ENCODE results near the gene BCKDK.
"Not testable (repeated sequence)": the region's sequence is repeated elsewhere in the genome, so short reads cannot be mapped to it uniquely, and the experiment has no call there.

The BCKDK gene

DNA sequence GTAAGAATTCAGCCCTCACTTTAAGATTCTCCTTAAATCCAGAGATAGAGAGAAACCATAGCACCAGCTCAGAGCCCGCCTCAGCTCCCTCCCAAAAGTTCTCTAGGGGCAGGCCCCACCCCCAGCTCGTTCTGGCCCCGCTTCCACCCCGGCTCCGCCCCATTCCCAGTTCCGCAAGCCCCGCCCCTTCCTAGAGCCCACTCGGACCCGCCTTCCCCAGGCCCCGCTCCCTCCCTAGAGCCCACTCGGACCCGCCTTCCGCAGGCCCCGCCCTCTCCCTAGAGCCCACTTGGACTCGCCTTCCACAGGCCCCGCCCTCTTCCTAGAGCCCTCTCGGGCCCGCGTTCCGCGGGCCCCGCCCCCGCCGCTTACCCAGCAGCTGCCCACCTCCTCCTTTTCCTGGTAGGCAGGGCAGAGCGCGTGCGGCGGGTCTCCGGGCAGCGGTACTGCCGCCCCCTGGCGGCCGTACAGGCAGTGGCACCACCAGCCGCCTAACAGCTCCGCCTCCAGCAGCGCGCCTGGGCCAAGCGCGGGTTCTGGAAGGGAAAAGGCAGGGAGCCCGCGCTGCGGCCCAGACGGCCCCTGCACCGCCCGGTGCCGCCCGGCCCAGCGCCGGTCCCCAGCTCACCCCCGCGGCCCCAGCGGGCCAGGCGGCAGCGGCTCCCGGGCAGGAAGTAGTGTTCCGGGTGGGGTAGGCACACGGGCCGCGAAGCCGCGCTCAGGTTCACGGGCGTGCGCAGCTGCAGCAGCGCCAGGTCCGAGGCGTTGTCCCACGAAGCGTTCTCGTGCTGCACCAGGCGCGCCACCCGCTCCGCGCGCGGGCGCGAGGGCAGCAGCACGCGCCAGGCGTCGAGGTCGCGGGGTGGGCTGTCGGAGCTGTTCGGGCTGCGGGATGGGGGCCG, 34.2 kb downstream of the BCKDK start:
- peak; percentile 77 for DNase-seq (ENCODE audit: low read depth)

DNA sequence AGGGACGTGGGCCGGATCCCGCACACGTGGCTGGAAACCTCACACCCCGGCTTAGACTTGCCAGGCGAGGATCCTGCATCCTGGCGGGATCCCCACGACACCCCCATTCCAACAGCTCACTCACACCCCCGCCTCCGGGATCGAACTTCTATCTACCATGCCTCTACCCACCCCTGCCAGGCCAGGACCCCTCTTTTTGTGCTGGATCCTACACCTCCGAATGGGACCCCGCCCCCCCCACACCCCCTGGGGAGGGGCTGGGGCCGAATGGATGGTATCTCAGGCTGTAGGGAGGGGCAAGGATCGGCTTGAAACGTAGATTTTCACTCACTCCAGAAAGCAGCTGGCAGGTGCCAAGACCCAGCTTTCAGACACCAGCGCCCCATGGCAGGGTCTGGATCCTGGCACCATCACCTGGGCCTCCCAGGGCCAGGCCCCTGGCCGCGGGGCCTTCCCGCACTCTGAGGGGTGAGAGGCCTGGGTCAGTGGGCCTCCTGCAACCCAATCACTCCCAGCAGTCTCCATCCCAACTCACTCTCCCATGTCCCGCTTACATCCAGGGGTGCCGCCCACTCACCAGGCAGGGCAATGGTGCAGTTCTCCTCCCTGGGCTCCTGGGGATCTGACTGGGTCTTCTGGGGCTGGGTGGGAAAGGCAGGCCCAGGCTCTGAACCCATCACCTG, 35.0 kb downstream of the BCKDK start:
- DNase-seq (ENCODE audit: low read depth): no peak

DNA sequence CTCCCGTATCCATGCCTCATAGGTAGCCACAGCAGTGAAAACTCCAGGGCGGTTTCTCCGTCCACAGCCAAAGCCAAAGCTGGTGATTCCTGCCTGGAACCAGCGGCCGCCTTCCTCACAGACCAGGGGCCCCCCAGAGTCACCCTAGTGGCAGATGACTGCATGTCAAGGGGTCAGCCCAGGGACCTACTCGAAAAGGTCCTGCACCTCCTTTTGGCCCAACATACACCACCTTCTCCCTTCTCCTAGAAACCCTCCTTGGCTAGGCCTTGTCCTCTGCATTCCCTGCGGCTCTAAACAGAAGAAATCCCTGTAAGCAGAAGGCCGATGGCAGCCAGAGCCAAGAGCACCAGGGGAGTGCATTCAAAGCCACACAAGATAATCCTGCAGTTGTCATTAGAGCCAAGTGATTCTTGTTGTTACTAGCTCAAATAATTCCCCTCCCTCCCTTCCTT, 35.5 kb downstream of the BCKDK start:
- DNase-seq (ENCODE audit: low read depth): no peak

DNA sequence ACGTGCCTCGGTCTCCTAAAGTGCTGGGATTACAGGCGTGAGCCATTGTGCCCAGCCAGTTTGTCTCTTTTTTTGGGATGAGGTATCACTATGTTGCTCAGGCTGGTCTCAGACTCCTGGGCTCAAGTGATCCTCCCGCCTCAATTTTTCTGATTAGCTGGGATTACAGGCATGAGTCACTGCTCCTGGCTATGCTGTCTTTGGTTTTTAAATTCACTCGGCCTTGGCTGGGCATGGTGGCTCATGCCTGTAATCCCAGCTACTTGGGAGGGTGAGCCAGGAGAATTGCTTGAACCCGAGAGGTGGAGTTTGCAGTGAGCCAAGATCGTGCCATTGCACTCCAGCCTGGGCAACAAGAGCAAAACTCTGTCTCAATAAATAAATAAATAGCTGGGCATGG, 36.2 kb downstream of the BCKDK start:
- DNase-seq (ENCODE audit: low read depth): not testable (repeated sequence)

DNA sequence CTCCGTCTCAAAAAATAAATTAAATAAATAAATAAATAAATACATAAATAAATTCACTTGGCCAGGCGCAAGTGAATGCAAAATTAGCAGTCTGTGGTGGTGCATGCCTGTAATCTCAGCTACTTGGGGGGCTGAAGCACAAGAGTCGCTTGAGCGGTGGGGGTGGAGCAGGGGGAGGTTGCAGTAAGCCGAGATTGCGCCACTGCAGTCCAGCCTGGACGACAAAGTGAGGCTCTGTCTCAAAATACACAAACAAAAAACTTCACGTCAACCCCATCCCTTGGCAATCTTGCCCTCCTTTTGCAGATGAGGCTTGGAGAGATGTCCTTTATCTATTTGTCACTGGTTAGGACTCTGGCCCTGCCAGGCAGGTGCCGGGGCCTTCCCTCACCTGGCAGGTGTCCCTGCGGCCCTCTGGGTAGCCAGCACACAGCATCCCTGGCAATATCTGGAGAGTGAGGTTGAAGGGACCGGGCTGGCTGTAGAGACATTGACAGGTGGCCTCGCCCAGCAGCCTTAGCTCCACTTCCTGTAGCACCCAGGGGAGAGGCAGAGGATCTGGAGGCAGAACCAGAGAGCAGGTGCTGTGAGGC, 37.3 kb downstream of the BCKDK start:
- DNase-seq (ENCODE audit: low read depth): no peak

DNA sequence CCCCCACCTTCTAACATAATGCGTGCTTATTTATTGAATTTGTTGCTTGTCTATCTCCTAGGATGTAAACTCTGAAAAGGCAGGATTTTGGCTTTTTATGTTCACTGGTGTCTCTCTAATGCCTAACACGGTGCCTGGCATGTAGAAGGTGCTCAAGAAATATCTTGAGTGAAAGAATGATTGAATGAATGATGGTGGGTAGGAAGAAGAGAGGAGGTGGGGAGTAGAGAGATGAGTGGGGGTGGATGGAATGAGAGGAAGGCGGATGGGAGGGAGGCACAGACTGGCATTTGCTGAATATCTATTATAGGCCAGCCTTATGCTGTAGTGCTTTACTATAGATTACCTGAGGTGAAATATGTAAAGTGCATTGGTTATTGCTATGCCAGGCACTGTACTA, 39.4 kb downstream of the BCKDK start:
- no peak for DNase-seq (ENCODE audit: low read depth)

DNA sequence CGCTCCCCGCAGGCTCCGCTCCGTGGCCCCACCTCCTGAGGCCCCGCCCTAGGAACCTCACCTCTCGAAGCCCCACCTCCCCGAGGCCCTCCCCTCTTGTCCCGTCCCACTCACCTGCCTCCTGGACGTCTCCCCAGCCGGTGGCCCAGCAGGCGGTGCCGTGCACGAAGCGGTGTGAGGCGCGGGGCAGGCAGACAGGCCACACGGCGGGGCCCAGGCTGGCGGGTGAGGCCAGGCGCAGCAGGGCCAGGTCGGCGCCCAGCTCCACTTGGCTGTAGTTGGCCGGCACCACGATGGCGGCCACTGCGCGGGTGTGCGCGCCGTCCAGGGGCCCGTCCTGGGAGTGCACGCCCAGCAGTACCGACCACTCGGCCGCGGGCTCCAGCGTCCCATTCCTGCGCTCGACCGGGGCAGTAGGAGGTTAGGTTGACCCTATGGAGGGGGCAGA, 40.1 kb downstream of the BCKDK start:
- DNase-seq (ENCODE audit: low read depth): no peak

DNA sequence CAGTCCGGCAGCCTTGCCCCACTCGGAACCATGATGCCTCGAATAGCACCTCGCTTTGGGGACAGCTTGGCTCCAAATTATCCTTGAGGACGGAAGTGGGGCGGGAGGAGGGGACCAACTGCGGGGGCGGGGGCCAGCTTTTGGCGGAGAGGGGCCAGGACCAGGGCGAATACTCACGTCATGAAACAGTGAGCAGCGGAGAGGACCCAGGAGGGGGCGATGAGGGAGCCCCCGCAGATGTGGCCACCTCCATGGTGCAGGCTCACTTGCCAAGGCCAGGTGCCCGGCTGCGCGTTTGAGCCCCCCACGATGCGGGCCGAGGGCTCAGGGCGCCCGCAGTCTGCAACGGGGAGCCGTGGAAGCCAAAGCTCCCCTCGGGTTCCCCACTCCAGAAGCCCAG, 40.7 kb downstream of the BCKDK start:
- no peak for DNase-seq (ENCODE audit: low read depth)

DNA sequence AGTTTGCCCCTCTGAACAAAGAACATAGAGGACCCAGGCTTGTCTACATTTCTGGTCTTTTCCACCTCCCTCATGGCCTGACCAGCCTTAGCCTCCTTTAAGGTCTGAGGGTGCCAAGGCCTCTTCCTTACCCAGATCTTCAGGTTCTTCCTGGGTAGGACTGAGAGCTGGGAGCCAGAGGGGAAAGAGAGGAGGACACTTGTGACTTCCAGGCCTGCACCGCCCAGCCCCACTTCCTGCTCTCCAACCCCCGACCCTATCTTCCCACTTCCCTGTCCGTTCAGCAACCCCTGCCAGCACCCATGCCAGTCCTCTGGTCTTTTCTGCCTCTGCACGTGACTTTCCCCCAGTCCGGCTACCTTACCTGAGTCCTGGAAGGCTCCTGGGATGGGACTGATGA, 41.1 kb downstream of the BCKDK start:
- no peak for DNase-seq (ENCODE audit: low read depth)

DNA sequence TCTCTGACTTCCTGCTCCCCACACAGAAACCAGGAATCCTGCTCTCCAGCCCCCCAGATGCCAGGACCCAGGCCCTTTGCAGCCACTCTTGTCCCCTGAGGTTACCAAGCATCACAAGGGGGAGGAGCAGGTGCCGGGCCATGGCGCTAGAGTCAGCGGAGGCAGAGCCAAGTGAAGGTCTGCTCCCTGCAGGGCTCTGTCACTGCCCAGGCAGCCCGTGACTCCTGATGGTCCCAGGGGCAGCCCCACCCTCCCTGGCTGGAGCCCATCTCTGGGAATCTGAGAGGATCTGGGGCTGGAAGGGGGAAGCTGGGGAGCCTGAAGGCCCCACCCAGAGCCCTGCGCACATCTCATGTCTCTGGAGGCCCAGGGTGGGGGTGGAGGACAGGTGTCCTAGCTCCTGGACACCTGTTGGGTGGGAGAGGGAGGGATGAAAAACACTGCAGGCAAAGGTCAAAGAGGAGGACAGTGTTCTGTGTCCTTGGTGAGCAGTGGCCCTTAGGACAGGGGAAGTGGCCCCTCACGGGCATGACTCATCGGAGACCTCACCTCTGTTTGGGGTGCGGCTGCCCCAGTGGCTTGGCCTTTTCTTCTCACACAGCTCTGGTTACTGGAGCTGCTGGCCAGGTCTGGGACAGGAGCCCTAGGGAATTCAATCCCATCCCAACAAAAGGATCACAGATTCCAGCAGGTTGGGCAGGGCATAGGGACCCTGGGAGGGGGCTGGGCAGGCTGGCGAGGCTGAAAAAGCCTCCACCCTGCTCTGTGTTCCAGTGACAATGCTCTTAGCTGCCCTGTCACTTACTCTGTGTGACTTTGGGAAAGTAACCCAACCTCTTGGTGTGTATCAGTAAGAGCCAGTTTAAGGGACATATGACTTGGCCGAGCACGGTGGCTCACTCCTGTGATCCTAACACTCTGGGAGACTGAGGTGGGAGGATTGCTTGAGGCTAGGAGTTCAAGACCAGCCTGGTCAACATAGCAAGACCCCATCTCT, 42.0 kb downstream of the BCKDK start, which contains the start of gene PRSS36:
PRSS36 (minus strand) TSS at position 173 of the 997 bp plus-strand sequence; CDS start at position 142, 31 bp downstream.
- DNase-seq (ENCODE audit: low read depth): no peak

DNA sequence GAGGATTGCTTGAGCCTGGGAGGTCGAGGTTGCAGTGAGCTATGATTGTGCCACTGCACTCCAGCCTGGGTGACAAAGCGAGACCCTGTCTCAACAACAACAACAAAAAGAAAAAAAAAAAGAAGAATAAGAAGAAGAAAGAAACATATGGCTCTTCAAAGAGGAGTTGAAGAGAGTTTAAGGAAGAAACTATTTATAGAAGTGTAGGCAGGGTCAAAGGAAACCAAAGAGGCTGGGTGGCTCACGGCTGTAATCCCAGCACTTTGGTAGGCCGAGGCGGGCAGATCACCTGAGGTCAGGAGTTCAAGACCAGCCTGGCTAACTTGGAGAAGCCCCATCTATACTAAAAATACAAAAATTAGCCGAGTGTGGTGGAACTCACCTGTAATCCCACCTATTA, 42.8 kb downstream of the BCKDK start:
- not testable (repeated sequence) for DNase-seq (ENCODE audit: low read depth)

DNA sequence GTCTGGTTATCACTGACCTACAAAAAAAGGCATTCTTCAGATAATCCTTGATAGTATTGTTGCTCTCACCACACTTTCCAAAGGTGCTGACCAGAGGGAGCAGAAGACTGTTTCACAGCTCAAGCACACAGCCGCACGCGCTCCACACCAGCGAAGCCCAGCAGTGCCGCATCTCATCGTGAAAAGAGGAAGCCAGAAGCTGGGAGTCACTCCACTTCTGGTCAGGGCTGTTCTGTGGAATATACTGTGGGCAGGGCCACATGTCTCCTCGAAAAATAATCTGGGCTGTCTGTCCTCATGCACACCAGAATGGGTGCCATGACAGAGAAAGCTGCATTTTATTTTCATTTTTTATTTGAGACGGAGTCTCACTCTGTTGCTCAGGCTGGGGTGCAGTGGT, 49.0 kb downstream of the BCKDK start:
- DNase-seq (ENCODE audit: low read depth): no peak
